HepG2 (cell line): ENCODE measurements around the gene ANKRD6. TPM values are rescaled to one million over a fixed set of nuclear protein-coding genes. Genes with fewer than 3 reads are reported as not detected.

ENCODE experiments used
- ATAC-seq: fragments of 200-7000 bp; cut with Tn5 transposase; 3 replicates; pipeline ENCODE4 v1.9.1; 2020; ENCODE audit warnings: mild to moderate bottlenecking, moderate library complexity
- BruUV-seq: library from RNA; stranded (reverse); fragments of 400-500 nt; replicated peaks from 2 replicates; lab custom pipeline; 2021; lab: Mats Ljungman, UMichigan
- CTCF ChIA-PET: fragments of 300-600 bp; formaldehyde crosslinking; extraction: SDS; loops from one replicate; lab custom pipeline; 2021; ENCODE audit warnings: low total read pairs, inconsistent platforms, low intra/inter-chr PET ratio; lab: Yijun Ruan, JAX
- POLR2A ChIA-PET: fragments of 350-600 bp; sonication (Branson Sonifier 250); formaldehyde crosslinking; loops from one replicate; lab custom pipeline; 2020; ENCODE audit warnings: antibody characterized with exemption, inconsistent platforms; lab: Yijun Ruan, JAX
- DNase-seq: peaks from one replicate; pipeline ENCODE4 v3.0.0-alpha.2; 2015; ENCODE audit warnings: low spot score
- FAIRE-seq: peaks from 3 replicates; lab custom pipeline; 2011; peaks lifted over from hg19 to GRCh38; lab: Jason Lieb, UNC
- H2AFZ ChIP-seq: one replicate; pipeline ENCODE4 v1.6.1; 2011; ENCODE audit warnings: low read length, inconsistent platforms
- H3K27ac ChIP-seq: fragments of 300-600 bp; 3 replicates; pipeline ENCODE4 v1.8.0; 2011; ENCODE audit warnings: mixed run types, mild to moderate bottlenecking, mixed read lengths, low read length, inconsistent platforms; ENCODE audit not compliant: insufficient read depth; ENCODE audit errors: extremely low read length
- H3K27me3 ChIP-seq, 2 experiments: fragments of 200-600 bp in 1 of 2; 2 replicates in 1 of 2; 3 replicates in 1 of 2; pipeline versions ENCODE4 v1.6.0 to v1.8.0; 2011; ENCODE audit warnings: low read length in 2 of 2, mild to moderate bottlenecking in 2 of 2, moderate library complexity in 2 of 2, inconsistent platforms in 1 of 2; ENCODE audit not compliant: insufficient read depth in 2 of 2, control insufficient read depth in 1 of 2
- H3K36me3 ChIP-seq, 2 experiments: fragments of 200-600 bp in 1 of 2; replicated peaks in 1 of 2; 2 replicates in 1 of 2; 3 replicates in 1 of 2; pipeline versions ENCODE4 v1.5.1 to v1.8.0; 2011; ENCODE audit warnings: low read length in 2 of 2, inconsistent platforms in 1 of 2; ENCODE audit not compliant: insufficient read depth in 2 of 2, control insufficient read depth in 1 of 2
- H3K4me1 ChIP-seq: 2 replicates; pipeline ENCODE4 v1.5.1; 2012; ENCODE audit warnings: low read length, inconsistent platforms; ENCODE audit not compliant: insufficient read depth
- H3K4me2 ChIP-seq: 2 replicates; pipeline ENCODE4 v1.6.0; 2011; ENCODE audit warnings: low read depth, low read length, inconsistent platforms
- H3K4me3 ChIP-seq, 3 experiments: fragments of 200-600 bp in 1 of 3; sonication (generic), shearing (Covaris generic) in 1 of 3; replicated peaks in 1 of 3; 2 replicates each; pipeline ENCODE4 v1.5.1; 2011 to 2016; ENCODE audit warnings: low read length in 3 of 3, inconsistent platforms in 2 of 3, low read depth in 2 of 3, mild to moderate bottlenecking in 2 of 3, control low read depth in 1 of 3, mixed read lengths in 1 of 3; ENCODE audit not compliant: insufficient read depth in 1 of 3
- H3K79me2 ChIP-seq: one replicate; pipeline ENCODE4 v1.6.1; 2011; ENCODE audit warnings: low read length, inconsistent platforms; ENCODE audit not compliant: insufficient read depth
- H3K9ac ChIP-seq: 2 replicates; pipeline ENCODE4 v1.6.0; 2011; ENCODE audit warnings: mild to moderate bottlenecking, low read depth, low read length, inconsistent platforms; ENCODE audit not compliant: insufficient read depth
- H3K9me3 ChIP-seq: 2 replicates; pipeline ENCODE4 v1.5.1; 2012; ENCODE audit warnings: mild to moderate bottlenecking, low read length
- H4K20me1 ChIP-seq: 2 replicates; pipeline ENCODE4 v1.6.0; 2011; ENCODE audit warnings: inconsistent platforms, mild to moderate bottlenecking, low read length, moderate library complexity; ENCODE audit not compliant: insufficient read depth
- BHLHE40 ChIP-seq: IDR thresholded peaks from 2 replicates; pipeline ENCODE4 v1.6.1; 2011; ENCODE audit warnings: low read length, improper control_type of control experiment
- CCAR2 ChIP-seq: fragments of 200-400 bp; formaldehyde crosslinking; optimal IDR thresholded peaks from 2 replicates; pipeline ENCODE3; 2018; ENCODE audit warnings: low read depth, mild to moderate bottlenecking, low read length, moderate library complexity
- HHEX ChIP-seq: IDR thresholded peaks from 2 replicates; pipeline ENCODE4 v1.6.1; 2016; ENCODE audit warnings: control low read depth
- IKZF4 ChIP-seq: sonication (generic); formaldehyde crosslinking; IDR thresholded peaks from 2 replicates; pipeline ENCODE4 v1.5.1; 2020; ENCODE audit warnings: borderline replicate concordance, mild to moderate bottlenecking, low read depth, missing genetic modification reagents; ENCODE audit errors: not compliant biosample characterization
- NONO ChIP-seq, 2 experiments: fragments of 450-650 bp in 1 of 2; sonication (generic) in 1 of 2; formaldehyde crosslinking in 1 of 2; IDR thresholded peaks in 1 of 2; conservative IDR thresholded peaks in 1 of 2; 2 replicates each; pipeline versions ENCODE4 v1.6.1 to v1.8.0; 2017 to 2022; ENCODE audit warnings: mild to moderate bottlenecking in 1 of 2, missing genetic modification reagents in 1 of 2, moderate library complexity in 1 of 2
- SPEN ChIP-seq: sonication (generic); formaldehyde crosslinking; IDR thresholded peaks from 2 replicates; pipeline ENCODE4 v1.5.1; 2020; ENCODE audit warnings: low read depth, mild to moderate bottlenecking, missing genetic modification reagents
- SRSF9 ChIP-seq: fragments of 200-400 bp; formaldehyde crosslinking; IDR thresholded peaks from 2 replicates; pipeline ENCODE4 v1.6.1; 2018; ENCODE audit warnings: borderline replicate concordance, mild to moderate bottlenecking, low read depth, low read length; ENCODE audit not compliant: insufficient read depth, poor library complexity, severe bottlenecking
- STAG1 ChIP-seq: sonication (generic); formaldehyde crosslinking; IDR thresholded peaks from 2 replicates; pipeline ENCODE4 v1.4.0; 2020; ENCODE audit warnings: missing genetic modification reagents
- TCF12 ChIP-seq, 2 experiments: fragments of 450-650 bp in 1 of 2; sonication (generic) in 1 of 2; formaldehyde crosslinking in 1 of 2; IDR thresholded peaks; 2 replicates each; pipeline versions ENCODE4 v1.6.1 to v1.8.0; 2017 to 2022; ENCODE audit warnings: antibody characterized with exemption in 1 of 2, mild to moderate bottlenecking in 1 of 2, missing genetic modification reagents in 1 of 2, moderate library complexity in 1 of 2
- TOE1 ChIP-seq: sonication (generic); formaldehyde crosslinking; IDR thresholded peaks from 2 replicates; pipeline ENCODE4 v1.4.0; 2020; ENCODE audit warnings: mild to moderate bottlenecking, missing genetic modification reagents
- ZFP36 ChIP-seq: fragments of 150-350 bp; IDR thresholded peaks from 2 replicates; pipeline ENCODE4 v1.6.1; 2018; ENCODE audit warnings: borderline replicate concordance, low read length, low read depth; ENCODE audit not compliant: partially characterized antibody
- ZNF17 ChIP-seq: sonication (generic); formaldehyde crosslinking; IDR thresholded peaks from 2 replicates; pipeline ENCODE4 v1.5.0; 2020; ENCODE audit warnings: mild to moderate bottlenecking, missing genetic modification reagents
- ZNF558 ChIP-seq: sonication (generic); formaldehyde crosslinking; IDR thresholded peaks from 2 replicates; pipeline ENCODE4 v1.9.0; 2022; ENCODE audit warnings: mild to moderate bottlenecking, missing genetic modification reagents, borderline replicate concordance
- ZNF713 ChIP-seq: sonication (generic); formaldehyde crosslinking; IDR thresholded peaks from 2 replicates; pipeline ENCODE4 v1.4.0; 2020; ENCODE audit warnings: mild to moderate bottlenecking, missing genetic modification reagents
- ZNF724P ChIP-seq: sonication (generic); formaldehyde crosslinking; IDR thresholded peaks from 2 replicates; pipeline ENCODE4 v1.8.0; 2022; ENCODE audit warnings: missing genetic modification reagents, borderline replicate concordance
- WGBS: methylation state at CpG from one replicate; pipeline ENCODE4 v1.1.6; 2017; ENCODE audit warnings: low lambda C conversion rate; 5-methylcytosine and 5-hydroxymethylcytosine counted together
- in situ Hi-C: cut with HindIII; loops from 2 replicates; pipeline ENCODE4 v1.10.0; 2017; ENCODE audit warnings: low pct_unique_long_range_greater_than_20kb; ENCODE audit not compliant: extremely low pct_ligation_motif_present
- intact Hi-C: fragments of 100-400 bp; cut with micrococcal nuclease; formaldehyde crosslinking; loops from one replicate; pipeline ENCODE4 v1.10.0; 2022; ENCODE audit not compliant: unreplicated experiment
- polyA plus RNA-seq, 8 experiments: library from polyadenylated mRNA; depleted of rRNA in 3 of 8; stranded (reverse) in 7 of 8; unstranded in 1 of 8; fragments of >200 nt; fragmentation: Illumina TruSeq in 4 of 8; extraction: Trizol in 4 of 8; gene quantifications; 2 replicates each; pipeline versions ENCODE4 v1.2.1 to v1.2.3, GENCODE V29; 2011 to 2016; ENCODE audit warnings: low read depth in 4 of 8, missing spikeins in 1 of 8, mixed read lengths in 1 of 8; ENCODE audit not compliant: insufficient read depth in 1 of 8
- total RNA-seq, 5 experiments: library from RNA; depleted of rRNA; stranded (reverse); fragments of >200 nt; fragmentation: Illumina TruSeq; extraction: Trizol; gene quantifications; 2 replicates each; pipeline ENCODE4 v1.2.3, GENCODE V29; 2016; ENCODE audit warnings: low read depth in 1 of 5
- TF ChIP-seq, protein P1 (sequence below): sonication (generic); formaldehyde crosslinking; IDR thresholded peaks from 2 replicates; pipeline ENCODE4 v1.4.0; 2020; ENCODE audit warnings: missing genetic modification reagents
- TF ChIP-seq, protein P2 (sequence below): IDR thresholded peaks from 2 replicates; pipeline ENCODE4 v1.6.1; 2016

Gene ANKRD6
- total and polyA plus RNA-seq, 2 of the 13 experiments (the other 11 are each of a cell fraction or from before 2014, with no cell fraction given) = 0.18 to 0.36 TPM

DNA sequence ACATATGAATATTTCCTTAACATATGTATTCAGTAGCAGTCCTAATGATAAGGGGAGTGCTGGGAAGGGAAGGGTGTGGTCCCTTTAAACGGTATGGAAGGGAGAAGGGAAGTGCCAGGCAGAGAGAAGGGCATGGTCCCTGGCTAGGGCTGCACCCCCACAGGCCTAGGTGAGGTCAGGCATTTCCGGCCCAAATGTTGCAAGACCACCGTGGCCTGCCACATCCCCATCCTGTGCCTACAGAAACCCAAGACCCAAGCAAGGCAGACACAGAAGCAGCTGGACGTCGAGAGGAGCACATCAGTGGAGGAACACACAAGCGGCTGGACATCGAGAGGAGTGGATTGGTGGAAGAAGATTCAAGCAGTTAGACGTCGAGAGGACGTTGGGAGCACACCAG, 26.8 kb upstream of the ANKRD6 start:
- WGBS = 39% methylated on average over 10 of the region's 10 CpGs
- H3K27me3 ChIP-seq = peaks cover 0 to 32% of the 10 kb centered on the region in 2 experiments; a peak in 3 of 5 replicates
- no peak overlapping the region for H3K27ac ChIP-seq
- H3K79me2 ChIP-seq = no peaks in the 10 kb centered on the region
- H3K4me1 ChIP-seq = no peaks in the 10 kb centered on the region
- POLR2A ChIA-PET = no interaction called here
- no peak for ATAC-seq
- H4K20me1 ChIP-seq = no peaks in the 10 kb centered on the region
- DNase-seq = no peak
- TF ChIP-seq TCF12 (IDR thresholded peaks at IDR 0.05) (no peak), TCF12 (CRISPR knock-in tag; IDR thresholded peaks at IDR 0.05) (no peak), BHLHE40 (no peak), TOE1 (CRISPR knock-in tag) (no peak), IKZF4 (no peak), SPEN (CRISPR knock-in tag) (no peak), CCAR2 (no peak), ZFP36 (no peak), ZNF713 (no peak), HHEX (no peak), SRSF9 (no peak), ZNF724P (CRISPR knock-in tag) (no peak), ZNF17 (CRISPR knock-in tag) (no peak), NONO (IDR thresholded peaks at IDR 0.05) (no peak), NONO (CRISPR knock-in tag; conservative IDR thresholded peaks at IDR 0.05) (no peak), ZNF558 (CRISPR knock-in tag) (no peak), STAG1 (CRISPR knock-in tag) (no peak)
- TF ChIP-seq, protein P1, sequence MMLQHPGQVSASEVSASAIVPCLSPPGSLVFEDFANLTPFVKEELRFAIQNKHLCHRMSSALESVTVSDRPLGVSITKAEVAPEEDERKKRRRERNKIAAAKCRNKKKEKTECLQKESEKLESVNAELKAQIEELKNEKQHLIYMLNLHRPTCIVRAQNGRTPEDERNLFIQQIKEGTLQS (CRISPR knock-in tag) = no peak
- TF ChIP-seq, protein P2, sequence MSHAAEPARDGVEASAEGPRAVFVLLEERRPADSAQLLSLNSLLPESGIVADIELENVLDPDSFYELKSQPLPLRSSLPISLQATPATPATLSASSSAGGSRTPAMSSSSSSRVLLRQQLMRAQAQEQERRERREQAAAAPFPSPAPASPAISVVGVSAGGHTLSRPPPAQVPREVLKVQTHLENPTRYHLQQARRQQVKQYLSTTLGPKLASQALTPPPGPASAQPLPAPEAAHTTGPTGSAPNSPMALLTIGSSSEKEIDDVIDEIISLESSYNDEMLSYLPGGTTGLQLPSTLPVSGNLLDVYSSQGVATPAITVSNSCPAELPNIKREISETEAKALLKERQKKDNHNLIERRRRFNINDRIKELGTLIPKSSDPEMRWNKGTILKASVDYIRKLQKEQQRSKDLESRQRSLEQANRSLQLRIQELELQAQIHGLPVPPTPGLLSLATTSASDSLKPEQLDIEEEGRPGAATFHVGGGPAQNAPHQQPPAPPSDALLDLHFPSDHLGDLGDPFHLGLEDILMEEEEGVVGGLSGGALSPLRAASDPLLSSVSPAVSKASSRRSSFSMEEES = no peak
- no peak overlapping the region for H2AFZ ChIP-seq
- intact Hi-C loops (no loop called here), in situ Hi-C loops (no loop called here)
- H3K36me3 ChIP-seq = no peaks in the 10 kb centered on the region
- CTCF ChIA-PET = no interaction called here
- no peak for FAIRE-seq
- H3K9ac ChIP-seq = no peak overlapping the region
- BruUV-seq = no TSS peak
- no peak overlapping the region for H3K4me2 ChIP-seq
- H3K4me3 ChIP-seq = no peak overlapping the region
- H3K9me3 ChIP-seq = no peaks in the 10 kb centered on the region
